ENCODE results near the gene DHPS. TPM values are rescaled to one million over a fixed set of nuclear protein-coding genes. Genes with fewer than 3 reads are reported as not detected.

The DHPS gene
- total and polyA plus RNA-seq, 2 of the 13 experiments (the other 11 are each of a cell fraction or from before 2014, with no cell fraction given) = 43.3 to 84.3 TPM

- TF ChIP-seq NONO (IDR thresholded peaks at IDR 0.05) (no peak), NONO (CRISPR knock-in tag; conservative IDR thresholded peaks at IDR 0.05) (peak; percentile 74), GPN1 (CRISPR knock-in tag; IDR thresholded peaks at IDR 0.05; ENCODE audit: borderline replicate concordance) (no peak), GLMP (CRISPR knock-in tag; IDR thresholded peaks at IDR 0.05; ENCODE audit: borderline replicate concordance) (no peak), SP4 (CRISPR knock-in tag; IDR thresholded peaks at IDR 0.05) (peak; percentile 80), ZNF616 (CRISPR knock-in tag; IDR thresholded peaks at IDR 0.05; ENCODE audit: low read depth) (no peak), ZNF383 (CRISPR knock-in tag; IDR thresholded peaks at IDR 0.05; ENCODE audit: borderline replicate concordance) (no peak), ZNF496 (CRISPR knock-in tag; IDR thresholded peaks at IDR 0.05; ENCODE audit: insufficient replicate concordance) (no peak), ZHX1 (CRISPR knock-in tag; IDR thresholded peaks at IDR 0.05; ENCODE audit: low read depth) (no peak), HOXD1 (CRISPR knock-in tag; IDR thresholded peaks at IDR 0.05) (no peak), TCF12 (IDR thresholded peaks at IDR 0.05) (no peak), TCF12 (CRISPR knock-in tag; IDR thresholded peaks at IDR 0.05) (no peak), ZNF816 (CRISPR knock-in tag; IDR thresholded peaks at IDR 0.05; ENCODE audit: borderline replicate concordance) (no peak), CBX1 (IDR thresholded peaks at IDR 0.05; ENCODE audit: low read depth) (no peak), TFDP2 (CRISPR knock-in tag; IDR thresholded peaks at IDR 0.05) (peak; percentile 55; the same call in 1 of the 2 replicates), ZNF577 (CRISPR knock-in tag; IDR thresholded peaks at IDR 0.05; ENCODE audit: borderline replicate concordance, low read depth) (no peak), RBM22 (optimal IDR thresholded peaks at IDR 0.05; ENCODE audit: low read length) (peak; percentile 87)
- TF ChIP-seq, protein P1, sequence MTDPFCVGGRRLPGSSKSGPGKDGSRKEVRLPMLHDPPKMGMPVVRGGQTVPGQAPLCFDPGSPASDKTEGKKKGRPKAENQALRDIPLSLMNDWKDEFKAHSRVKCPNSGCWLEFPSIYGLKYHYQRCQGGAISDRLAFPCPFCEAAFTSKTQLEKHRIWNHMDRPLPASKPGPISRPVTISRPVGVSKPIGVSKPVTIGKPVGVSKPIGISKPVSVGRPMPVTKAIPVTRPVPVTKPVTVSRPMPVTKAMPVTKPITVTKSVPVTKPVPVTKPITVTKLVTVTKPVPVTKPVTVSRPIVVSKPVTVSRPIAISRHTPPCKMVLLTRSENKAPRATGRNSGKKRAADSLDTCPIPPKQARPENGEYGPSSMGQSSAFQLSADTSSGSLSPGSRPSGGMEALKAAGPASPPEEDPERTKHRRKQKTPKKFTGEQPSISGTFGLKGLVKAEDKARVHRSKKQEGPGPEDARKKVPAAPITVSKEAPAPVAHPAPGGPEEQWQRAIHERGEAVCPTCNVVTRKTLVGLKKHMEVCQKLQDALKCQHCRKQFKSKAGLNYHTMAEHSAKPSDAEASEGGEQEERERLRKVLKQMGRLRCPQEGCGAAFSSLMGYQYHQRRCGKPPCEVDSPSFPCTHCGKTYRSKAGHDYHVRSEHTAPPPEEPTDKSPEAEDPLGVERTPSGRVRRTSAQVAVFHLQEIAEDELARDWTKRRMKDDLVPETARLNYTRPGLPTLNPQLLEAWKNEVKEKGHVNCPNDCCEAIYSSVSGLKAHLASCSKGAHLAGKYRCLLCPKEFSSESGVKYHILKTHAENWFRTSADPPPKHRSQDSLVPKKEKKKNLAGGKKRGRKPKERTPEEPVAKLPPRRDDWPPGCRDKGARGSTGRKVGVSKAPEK (CRISPR knock-in tag; IDR thresholded peaks at IDR 0.05; ENCODE audit: borderline replicate concordance) = no peak
Measured at GRCh38 chr19:12669270-12670158, 12.2 kb downstream of the DHPS start (continued).
